GDM1 (cell line): ENCODE data around the gene ADD3.

Experiments used
- DNase-seq: peaks from one replicate; lab custom pipeline; 2025; lab: John Stamatoyannopoulos, UW

ADD3 gene

GRCh38 chr10:110181911-110182310, 174.1 kb downstream of the ADD3 start:
- DNase-seq, result no peak

- DNase-seq, result no peak
Measured at GRCh38 chr10:110184398-110184797, 176.6 kb downstream of the ADD3 start.
